ENCODE data around the gene SORCS2. TPM values are rescaled to one million over a fixed set of nuclear protein-coding genes. Genes with fewer than 3 reads are reported as not detected.
A peak's percentile ranks its signal among the peaks of the same experiment; 100 is the strongest.
"Not testable (repeated sequence)": the region's sequence is repeated elsewhere in the genome, so short reads cannot be mapped to it uniquely, and the experiment has no call there.

The SORCS2 gene
- total RNA-seq, 1 experiment from 2014 or later: 0.15 TPM

DNA sequence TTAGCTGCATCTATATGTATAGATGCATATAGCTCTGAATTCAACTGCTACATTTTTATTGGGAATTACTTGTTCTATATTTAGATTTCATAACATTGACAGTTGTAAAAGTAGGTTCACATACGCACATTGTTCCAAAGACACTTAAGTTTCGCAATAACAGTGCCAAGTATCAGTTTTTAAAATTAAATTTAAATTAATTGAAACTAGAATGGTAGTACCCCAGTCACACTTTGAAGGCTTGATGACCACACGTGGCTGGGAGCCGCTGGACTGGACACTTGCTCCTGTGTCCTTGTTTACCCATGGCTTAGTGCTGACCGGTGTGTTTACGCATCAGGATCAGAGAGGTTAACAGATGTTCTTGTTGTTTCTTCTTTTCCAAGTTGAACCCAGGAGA lies 383.1 kb downstream of the SORCS2 start:
- H3K27ac ChIP-seq (ENCODE audit: low read length): no peak overlapping the region
- CTCF ChIA-PET: no interaction called here
- TF ChIP-seq, protein P1, sequence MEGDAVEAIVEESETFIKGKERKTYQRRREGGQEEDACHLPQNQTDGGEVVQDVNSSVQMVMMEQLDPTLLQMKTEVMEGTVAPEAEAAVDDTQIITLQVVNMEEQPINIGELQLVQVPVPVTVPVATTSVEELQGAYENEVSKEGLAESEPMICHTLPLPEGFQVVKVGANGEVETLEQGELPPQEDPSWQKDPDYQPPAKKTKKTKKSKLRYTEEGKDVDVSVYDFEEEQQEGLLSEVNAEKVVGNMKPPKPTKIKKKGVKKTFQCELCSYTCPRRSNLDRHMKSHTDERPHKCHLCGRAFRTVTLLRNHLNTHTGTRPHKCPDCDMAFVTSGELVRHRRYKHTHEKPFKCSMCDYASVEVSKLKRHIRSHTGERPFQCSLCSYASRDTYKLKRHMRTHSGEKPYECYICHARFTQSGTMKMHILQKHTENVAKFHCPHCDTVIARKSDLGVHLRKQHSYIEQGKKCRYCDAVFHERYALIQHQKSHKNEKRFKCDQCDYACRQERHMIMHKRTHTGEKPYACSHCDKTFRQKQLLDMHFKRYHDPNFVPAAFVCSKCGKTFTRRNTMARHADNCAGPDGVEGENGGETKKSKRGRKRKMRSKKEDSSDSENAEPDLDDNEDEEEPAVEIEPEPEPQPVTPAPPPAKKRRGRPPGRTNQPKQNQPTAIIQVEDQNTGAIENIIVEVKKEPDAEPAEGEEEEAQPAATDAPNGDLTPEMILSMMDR (IDR thresholded peaks at IDR 0.05): no peak
- TF ChIP-seq TCF7L2 (IDR thresholded peaks at IDR 0.05; ENCODE audit: low read depth, low read length): no peak
- no peak for TF ChIP-seq SIN3A (IDR thresholded peaks at IDR 0.05; ENCODE audit: borderline replicate concordance, insufficient read depth, low read depth, low read length)
- no peak for TF ChIP-seq REST (IDR thresholded peaks at IDR 0.05; ENCODE audit: insufficient read depth in 1 of 2, low read depth in 2 of 2, low read length in 1 of 2)
- TF ChIP-seq POLR2AphosphoS5 (IDR thresholded peaks at IDR 0.05; ENCODE audit: low read depth, low read length): no peak
- no TSS peak for BruUV-seq (replicated peaks)
- in situ Hi-C loops (cut with HindIII; ENCODE audit: low pct_unique_long_range_greater_than_20kb, low sequenced_read_pairs) (no loop called here), intact Hi-C loops (cut with micrococcal nuclease; ENCODE audit: unreplicated experiment) (no loop called here)
- 0 out of 2 replicates have a peak, but pooled peaks cover 3% of the 10 kb centered on the region for H3K9me3 ChIP-seq (ENCODE audit: control insufficient read depth, insufficient read depth, low read depth, low read length)
- H3K36me3 ChIP-seq (ENCODE audit: control insufficient read depth, insufficient read depth, low read length): no peaks in the 10 kb centered on the region
- POLR2A ChIA-PET: no interaction called here
- ATAC-seq (no peak), DNase-seq (ENCODE audit: low read depth, low spot score) (no peak)
- no peaks in the 10 kb centered on the region for H3K4me1 ChIP-seq (ENCODE audit: control insufficient read depth, insufficient read depth, low read length)
- no peaks in the 10 kb centered on the region for H3K27me3 ChIP-seq (ENCODE audit: control insufficient read depth, insufficient read depth, low read length)
- H3K4me3 ChIP-seq (ENCODE audit: low read depth in 2 of 2, low read length in 2 of 2): no peak overlapping the region

GRCh38 chr4:7577361-7578039 lies 385.2 kb downstream of the SORCS2 start:
- H3K4me3 ChIP-seq (ENCODE audit: low read depth in 2 of 2, low read length in 2 of 2); BruUV-seq (replicated peaks); H3K27ac ChIP-seq (ENCODE audit: low read length); in situ Hi-C loops (cut with HindIII; ENCODE audit: low pct_unique_long_range_greater_than_20kb, low sequenced_read_pairs); H3K4me1 ChIP-seq (ENCODE audit: control insufficient read depth, insufficient read depth, low read length); H3K9me3 ChIP-seq (ENCODE audit: control insufficient read depth, insufficient read depth, low read depth, low read length); intact Hi-C loops (cut with micrococcal nuclease; ENCODE audit: unreplicated experiment); H3K27me3 ChIP-seq (ENCODE audit: control insufficient read depth, insufficient read depth, low read length); POLR2A ChIA-PET; ATAC-seq; DNase-seq (ENCODE audit: low read depth, low spot score); H3K36me3 ChIP-seq (ENCODE audit: control insufficient read depth, insufficient read depth, low read length): not testable (repeated sequence)
- CTCF ChIA-PET: interaction anchor here (0.7 kb wide), 1 partner anchor 187 kb away, joined by 3 read pairs; no protein-coding TSS in a partner anchor

- Histone ChIP-seq H3K4me1 (ENCODE audit: control insufficient read depth, insufficient read depth, low read length) (no peaks in the 10 kb centered on the region), H3K27ac (ENCODE audit: low read length) (no peak overlapping the region), H3K4me3 (ENCODE audit: low read depth in 2 of 2, low read length in 2 of 2) (no peak overlapping the region), H3K27me3 (ENCODE audit: control insufficient read depth, insufficient read depth, low read length) (no peaks in the 10 kb centered on the region), H3K9me3 (ENCODE audit: control insufficient read depth, insufficient read depth, low read depth, low read length) (no peaks in the 10 kb centered on the region), H3K36me3 (ENCODE audit: control insufficient read depth, insufficient read depth, low read length) (no peaks in the 10 kb centered on the region)
- in situ Hi-C loops (cut with HindIII; ENCODE audit: low pct_unique_long_range_greater_than_20kb, low sequenced_read_pairs): no loop called here
- intact Hi-C loops (cut with micrococcal nuclease; ENCODE audit: unreplicated experiment): no loop called here
- CTCF ChIA-PET: no interaction called here
- BruUV-seq (replicated peaks): no TSS peak
- POLR2A ChIA-PET: no interaction called here
- ATAC-seq (no peak), DNase-seq (ENCODE audit: low read depth, low spot score) (no peak)
- peak; percentile 89 to 94 for TF ChIP-seq REST (IDR thresholded peaks at IDR 0.05; ENCODE audit: insufficient read depth in 1 of 2, low read depth in 2 of 2, low read length in 1 of 2)
- TF ChIP-seq, protein P1 (IDR thresholded peaks at IDR 0.05): no peak
- TF ChIP-seq POLR2AphosphoS5 (IDR thresholded peaks at IDR 0.05; ENCODE audit: low read depth, low read length): no peak
Measured at GRCh38 chr4:7581477-7581876, 389.1 kb downstream of the SORCS2 start.

Measured in Panc1 (cell line).